HepG2 (cell line): Measurements from ENCODE around the gene ZNF829. TPM values are rescaled to one million over a fixed set of nuclear protein-coding genes. Genes with fewer than 3 reads are reported as not detected.

Experiments
- ARID4A ChIP-seq: sonication (generic); formaldehyde crosslinking; IDR thresholded peaks from 2 replicates; pipeline ENCODE4 v1.5.0; 2020; ENCODE audit warnings: mild to moderate bottlenecking, missing genetic modification reagents, borderline replicate concordance
- BHLHE40 ChIP-seq: IDR thresholded peaks from 2 replicates; pipeline ENCODE4 v1.6.1; 2011; ENCODE audit warnings: low read length, improper control_type of control experiment
- E2F1 ChIP-seq: sonication (generic); formaldehyde crosslinking; IDR thresholded peaks from 2 replicates; pipeline ENCODE4 v1.5.0; 2020; ENCODE audit warnings: missing genetic modification reagents
- GMEB2 ChIP-seq: IDR thresholded peaks from 2 replicates; pipeline ENCODE4 v1.6.1; 2016; ENCODE audit warnings: missing biosample characterization, missing genetic modification reagents, low read depth
- HCFC1 ChIP-seq: fragments of 150-350 bp; IDR thresholded peaks from 2 replicates; pipeline ENCODE4 v1.6.1; 2014; ENCODE audit warnings: low read depth, low read length
- KDM2A ChIP-seq: sonication (generic); formaldehyde crosslinking; IDR thresholded peaks from 2 replicates; pipeline ENCODE4 v1.4.0; 2020; ENCODE audit warnings: low read depth, missing genetic modification reagents, borderline replicate concordance
- MEF2D ChIP-seq: sonication (generic); formaldehyde crosslinking; IDR thresholded peaks from 2 replicates; pipeline ENCODE4 v1.5.1; 2020; ENCODE audit warnings: mild to moderate bottlenecking, missing genetic modification reagents
- MZF1 ChIP-seq: sonication (generic); formaldehyde crosslinking; IDR thresholded peaks from 2 replicates; pipeline ENCODE4 v1.8.1; 2023; ENCODE audit warnings: mild to moderate bottlenecking, missing genetic modification reagents, borderline replicate concordance
- NFE2L2 ChIP-seq: fragments of 150-350 bp; IDR thresholded peaks from 2 replicates; pipeline ENCODE4 v1.6.1; 2014; ENCODE audit warnings: low read length
- SRSF1 ChIP-seq: fragments of 200-400 bp; formaldehyde crosslinking; optimal IDR thresholded peaks from 2 replicates; pipeline ENCODE3; 2017; ENCODE audit warnings: mild to moderate bottlenecking, low read depth, low read length, moderate library complexity
- TEF ChIP-seq: sonication (generic); formaldehyde crosslinking; IDR thresholded peaks from 2 replicates; pipeline ENCODE4 v1.5.0; 2020; ENCODE audit warnings: missing genetic modification reagents
- TGIF2 ChIP-seq: IDR thresholded peaks from 2 replicates; pipeline ENCODE4 v1.6.1; 2016; ENCODE audit warnings: control low read depth, missing compliant biosample characterization
- USF2 ChIP-seq, 2 experiments: sonication (generic) in 1 of 2; formaldehyde crosslinking in 1 of 2; IDR thresholded peaks; 2 replicates each; pipeline versions ENCODE4 v1.5.1 to v1.6.1; 2011 to 2020; ENCODE audit warnings: borderline replicate concordance in 1 of 2, low read depth in 1 of 2, low read length in 1 of 2, mild to moderate bottlenecking in 1 of 2, missing genetic modification reagents in 1 of 2, moderate library complexity in 1 of 2
- ZNF530 ChIP-seq: sonication (generic); formaldehyde crosslinking; IDR thresholded peaks from 2 replicates; pipeline ENCODE4 v1.5.0; 2020; ENCODE audit warnings: low read depth, mild to moderate bottlenecking, missing genetic modification reagents
- ZNF564 ChIP-seq: sonication (generic); formaldehyde crosslinking; IDR thresholded peaks from 2 replicates; pipeline ENCODE4 v1.8.1; 2023; ENCODE audit warnings: mild to moderate bottlenecking, missing genetic modification reagents
- ZNF75D ChIP-seq: sonication (generic); formaldehyde crosslinking; IDR thresholded peaks from 2 replicates; pipeline ENCODE4 v1.8.1; 2023; ENCODE audit warnings: missing genetic modification reagents, mild to moderate bottlenecking, borderline replicate concordance
- polyA plus RNA-seq, 8 experiments: library from polyadenylated mRNA; depleted of rRNA in 3 of 8; stranded (reverse) in 7 of 8; unstranded in 1 of 8; fragments of >200 nt; fragmentation: Illumina TruSeq in 4 of 8; extraction: Trizol in 4 of 8; gene quantifications; 2 replicates each; pipeline versions ENCODE4 v1.2.1 to v1.2.3, GENCODE V29; 2011 to 2016; ENCODE audit warnings: low read depth in 4 of 8, missing spikeins in 1 of 8, mixed read lengths in 1 of 8; ENCODE audit not compliant: insufficient read depth in 1 of 8
- total RNA-seq, 5 experiments: library from RNA; depleted of rRNA; stranded (reverse); fragments of >200 nt; fragmentation: Illumina TruSeq; extraction: Trizol; gene quantifications; 2 replicates each; pipeline ENCODE4 v1.2.3, GENCODE V29; 2016; ENCODE audit warnings: low read depth in 1 of 5

ZNF829 gene
- total and polyA plus RNA-seq, 2 of the 13 experiments (the other 11 are each of a cell fraction or from before 2014, with no cell fraction given): 0.15 to 0.86 TPM

- TF ChIP-seq ZNF530 (CRISPR knock-in tag) (no peak), KDM2A (CRISPR knock-in tag) (no peak; the same call in none of the 2 replicates), SRSF1 (no peak), USF2 (IDR thresholded peaks at IDR 0.05; ENCODE audit: low read depth, low read length) (no peak), USF2 (CRISPR knock-in tag; IDR thresholded peaks at IDR 0.05; ENCODE audit: borderline replicate concordance) (peak; percentile 27; the same call in 1 of the 2 replicates), E2F1 (CRISPR knock-in tag) (no peak), ZNF75D (CRISPR knock-in tag) (no peak), ARID4A (CRISPR knock-in tag) (peak; percentile 79; the same call in 1 of the 2 replicates), TGIF2 (CRISPR knock-in tag) (0 out of 2 replicates have a peak, but pooled peaks have one; percentile 38), GMEB2 (CRISPR knock-in tag) (no peak), MZF1 (no peak), NFE2L2 (no peak), MEF2D (CRISPR knock-in tag) (no peak), TEF (CRISPR knock-in tag) (no peak), BHLHE40 (no peak), ZNF564 (CRISPR knock-in tag) (no peak), HCFC1 (peak; percentile 92)
These were observed 65.3 kb downstream of the ZNF829 start, which contains the start of gene ZNF345 (continued) for GRCh38 chr19:36850559-36851442.
